H9 (cell line): ENCODE results near the gene B9D1. TPM values are rescaled to one million over a fixed set of nuclear protein-coding genes. Genes with fewer than 3 reads are reported as not detected.

Source experiments
- DNase-seq: peaks from one replicate; pipeline ENCODE4 v3.0.0-alpha.2; 2017
- H2AFZ ChIP-seq: one replicate; pipeline ENCODE4 v1.6.1; 2013; ENCODE audit warnings: mild to moderate bottlenecking, low read length, control low read depth, moderate library complexity
- H2AK5ac ChIP-seq: 2 replicates; pipeline ENCODE4 v1.6.1; 2013; ENCODE audit warnings: low read length, control low read depth, mixed read lengths; ENCODE audit not compliant: insufficient read length
- H2BK120ac ChIP-seq: one replicate; pipeline ENCODE4 v1.6.1; 2013; ENCODE audit warnings: low read depth, mild to moderate bottlenecking, low read length, control low read depth, inconsistent platforms; ENCODE audit not compliant: poor library complexity, severe bottlenecking
- H2BK12ac ChIP-seq: 2 replicates; pipeline ENCODE4 v1.6.1; 2013; ENCODE audit warnings: low read length, control low read depth, mixed read lengths, low read depth; ENCODE audit not compliant: insufficient read length
- H2BK15ac ChIP-seq: 2 replicates; pipeline ENCODE4 v1.6.1; 2013; ENCODE audit warnings: low read depth, low read length, control low read depth
- H2BK20ac ChIP-seq: one replicate; pipeline ENCODE4 v1.6.1; 2013; ENCODE audit warnings: low read depth, mild to moderate bottlenecking, low read length, control low read depth, inconsistent platforms; ENCODE audit not compliant: poor library complexity, severe bottlenecking
- H2BK5ac ChIP-seq: 2 replicates; pipeline ENCODE4 v1.6.1; 2013; ENCODE audit warnings: low read length, control low read depth, mixed read lengths; ENCODE audit not compliant: insufficient read length
- H3K14ac ChIP-seq: 2 replicates; pipeline ENCODE4 v1.6.1; 2013; ENCODE audit warnings: low read length, control low read depth; ENCODE audit not compliant: insufficient read depth
- H3K18ac ChIP-seq: 2 replicates; pipeline ENCODE4 v1.6.1; 2013; ENCODE audit warnings: low read depth, mild to moderate bottlenecking, mixed read lengths, low read length, control low read depth; ENCODE audit not compliant: insufficient read length
- H3K23ac ChIP-seq: 2 replicates; pipeline ENCODE4 v1.6.1; 2013; ENCODE audit warnings: low read length, control low read depth, mixed read lengths, low read depth; ENCODE audit not compliant: insufficient read length
- H3K23me2 ChIP-seq: 2 replicates; pipeline ENCODE4 v1.6.1; 2013; ENCODE audit warnings: low read depth, mild to moderate bottlenecking, mixed read lengths, low read length, control low read depth; ENCODE audit not compliant: insufficient read length, poor library complexity, severe bottlenecking
- H3K27ac ChIP-seq: 2 replicates; pipeline ENCODE4 v1.5.1; 2013; ENCODE audit warnings: low read length, control low read depth, mixed read lengths, low read depth; ENCODE audit not compliant: insufficient read length
- H3K27me3 ChIP-seq: 2 replicates; pipeline ENCODE4 v1.6.1; 2013; ENCODE audit warnings: low read length, control low read depth, inconsistent platforms; ENCODE audit not compliant: insufficient read depth
- H3K4ac ChIP-seq: 2 replicates; pipeline ENCODE4 v1.6.1; 2013; ENCODE audit warnings: low read depth, mild to moderate bottlenecking, control low read depth, inconsistent platforms, low read length, moderate library complexity
- H3K4me1 ChIP-seq: 2 replicates; pipeline ENCODE4 v1.6.1; 2013; ENCODE audit warnings: low read length, control low read depth, inconsistent platforms; ENCODE audit not compliant: insufficient read depth
- H3K4me2 ChIP-seq: 2 replicates; pipeline ENCODE4 v1.6.1; 2013; ENCODE audit warnings: low read length, control low read depth, mixed read lengths; ENCODE audit not compliant: insufficient read length, insufficient read depth
- H3K56ac ChIP-seq: 2 replicates; pipeline ENCODE4 v1.6.1; 2013; ENCODE audit warnings: low read depth, mild to moderate bottlenecking, mixed read lengths, low read length, control low read depth; ENCODE audit not compliant: insufficient read length
- H3K79me1 ChIP-seq: 2 replicates; pipeline ENCODE4 v1.6.1; 2013; ENCODE audit warnings: low read depth, mild to moderate bottlenecking, moderate library complexity, low read length, control low read depth, inconsistent platforms; ENCODE audit not compliant: insufficient read depth, poor library complexity, severe bottlenecking
- H3K79me2 ChIP-seq: 2 replicates; pipeline ENCODE4 v1.6.1; 2013; ENCODE audit warnings: low read length, control low read depth, inconsistent platforms; ENCODE audit not compliant: insufficient read depth
- H3K9ac ChIP-seq: 2 replicates; pipeline ENCODE4 v1.6.1; 2013; ENCODE audit warnings: low read length, control low read depth, mixed read lengths; ENCODE audit not compliant: insufficient read length; ENCODE audit errors: extremely low read depth
- H3K9me3 ChIP-seq: one replicate; pipeline ENCODE4 v1.6.1; 2013; ENCODE audit warnings: low read depth, low read length, inconsistent platforms; ENCODE audit not compliant: control insufficient read depth
- H3T11ph ChIP-seq: one replicate; pipeline ENCODE4 v1.6.1; 2013; ENCODE audit warnings: mild to moderate bottlenecking, low read length, control low read depth, inconsistent platforms
- H4K20me1 ChIP-seq: one replicate; pipeline ENCODE4 v1.6.1; 2013; ENCODE audit not compliant: control insufficient read depth, insufficient read length, insufficient read depth
- H4K5ac ChIP-seq: 2 replicates; pipeline ENCODE4 v1.6.1; 2013; ENCODE audit warnings: low read depth, mild to moderate bottlenecking, mixed read lengths, low read length, control low read depth; ENCODE audit not compliant: insufficient read length
- H4K8ac ChIP-seq: replicated peaks from 2 replicates; pipeline ENCODE4 v1.6.1; 2013; ENCODE audit warnings: low read length, control low read depth, mixed read lengths, low read depth; ENCODE audit not compliant: insufficient read length
- H4K91ac ChIP-seq: 2 replicates; pipeline ENCODE4 v1.6.1; 2013; ENCODE audit warnings: low read depth, mild to moderate bottlenecking, moderate library complexity, mixed read lengths, low read length, control low read depth; ENCODE audit not compliant: insufficient read length
- H3K27ac Mint-ChIP-seq, 3 experiments: 2 replicates in 2 of 3; 3 replicates in 1 of 3; pipeline ENCODE4 v1.8.0; 2020 to 2021; ENCODE audit warnings: mixed read lengths in 3 of 3, mild to moderate bottlenecking in 1 of 3, moderate library complexity in 1 of 3
- H3K27me3 Mint-ChIP-seq: 2 replicates; pipeline ENCODE4 v1.8.0; 2021; ENCODE audit warnings: low read depth, mild to moderate bottlenecking, moderate library complexity, mixed read lengths
- H3K36me3 Mint-ChIP-seq, 3 experiments: 2 replicates in 2 of 3; 3 replicates in 1 of 3; pipeline ENCODE4 v1.8.0; 2020 to 2021; ENCODE audit warnings: low read depth in 3 of 3, mixed read lengths in 3 of 3; ENCODE audit not compliant: insufficient read depth in 1 of 3
- H3K4me1 Mint-ChIP-seq, 2 experiments: 2 replicates each; pipeline ENCODE4 v1.8.0; 2020; ENCODE audit warnings: mixed read lengths in 2 of 2
- H3K4me3 Mint-ChIP-seq, 2 experiments: 2 replicates in 1 of 2; 3 replicates in 1 of 2; pipeline ENCODE4 v1.8.0; 2020 to 2021; ENCODE audit warnings: mild to moderate bottlenecking in 2 of 2, mixed read lengths in 2 of 2, moderate library complexity in 1 of 2
- H3K9me3 Mint-ChIP-seq, 2 experiments: 2 replicates in 1 of 2; 3 replicates in 1 of 2; pipeline ENCODE4 v1.8.0; 2020; ENCODE audit warnings: mild to moderate bottlenecking in 2 of 2, mixed read lengths in 2 of 2, moderate library complexity in 1 of 2
- WGBS: extraction: QIAGEN DNeasy Blood & Tissue Kit; methylation state at CpG from one replicate; pipeline ENCODE4 v1.1.7; 2013; ENCODE audit warnings: missing lambda C conversion rate, low lambda C conversion rate, mixed read lengths; ENCODE audit not compliant: insufficient read length; ENCODE audit errors: extremely low coverage; 5-methylcytosine and 5-hydroxymethylcytosine counted together
- total RNA-seq: library from RNA; stranded (reverse); gene quantifications from 2 replicates; pipeline ENCODE4 v1.2.1, GENCODE V29; 2021
- TF ChIP-seq, protein P1 (sequence below): fragments of 200-600 bp; sonication (generic); conservative IDR thresholded peaks from 3 replicates; pipeline ENCODE4 v1.8.0; 2021; ENCODE audit warnings: antibody characterized with exemption, mild to moderate bottlenecking

B9D1 gene
- total RNA-seq, 1 experiment from 2014 or later, result 30.4 TPM

DNA sequence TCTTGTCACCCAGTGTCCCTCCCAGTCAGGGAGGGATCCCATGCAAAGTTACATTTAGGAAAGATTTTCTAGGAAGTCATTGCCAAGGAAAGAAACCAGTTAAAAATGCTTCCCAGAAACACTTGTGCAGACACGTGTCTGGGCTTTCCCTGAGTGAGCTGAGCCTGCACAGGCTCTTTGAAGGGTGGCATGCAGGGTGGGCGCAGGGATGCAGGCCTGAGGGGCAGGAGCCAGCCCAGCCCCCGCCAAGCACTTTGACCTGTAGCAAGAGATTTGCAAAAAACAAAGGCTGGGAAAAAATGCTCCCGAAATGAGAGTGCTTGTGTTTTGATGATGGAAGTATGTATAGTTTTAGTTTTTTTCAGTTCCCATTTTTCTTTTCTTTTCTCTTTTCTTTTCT, 52.4 kb downstream of the B9D1 start:
- H3K23me2 ChIP-seq, result no peaks in the 10 kb centered on the region
- no peak overlapping the region for H3K9ac ChIP-seq
- no peak overlapping the region for H4K5ac ChIP-seq
- WGBS, result no CpG with 5 or more reads among the region's 4 CpGs
- H4K91ac ChIP-seq, result no peak overlapping the region
- peaks cover 7 to 14% of the 10 kb centered on the region in 2 experiments for H3K4me1 Mint-ChIP-seq
- H4K8ac ChIP-seq, result no peak overlapping the region
- H3K14ac ChIP-seq, result no peak overlapping the region
- H3K4me2 ChIP-seq, result no peak overlapping the region
- H3K27me3 Mint-ChIP-seq, result no peaks in the 10 kb centered on the region
- H3K9me3 Mint-ChIP-seq, result no peaks in the 10 kb centered on the region
- TF ChIP-seq, protein P1, sequence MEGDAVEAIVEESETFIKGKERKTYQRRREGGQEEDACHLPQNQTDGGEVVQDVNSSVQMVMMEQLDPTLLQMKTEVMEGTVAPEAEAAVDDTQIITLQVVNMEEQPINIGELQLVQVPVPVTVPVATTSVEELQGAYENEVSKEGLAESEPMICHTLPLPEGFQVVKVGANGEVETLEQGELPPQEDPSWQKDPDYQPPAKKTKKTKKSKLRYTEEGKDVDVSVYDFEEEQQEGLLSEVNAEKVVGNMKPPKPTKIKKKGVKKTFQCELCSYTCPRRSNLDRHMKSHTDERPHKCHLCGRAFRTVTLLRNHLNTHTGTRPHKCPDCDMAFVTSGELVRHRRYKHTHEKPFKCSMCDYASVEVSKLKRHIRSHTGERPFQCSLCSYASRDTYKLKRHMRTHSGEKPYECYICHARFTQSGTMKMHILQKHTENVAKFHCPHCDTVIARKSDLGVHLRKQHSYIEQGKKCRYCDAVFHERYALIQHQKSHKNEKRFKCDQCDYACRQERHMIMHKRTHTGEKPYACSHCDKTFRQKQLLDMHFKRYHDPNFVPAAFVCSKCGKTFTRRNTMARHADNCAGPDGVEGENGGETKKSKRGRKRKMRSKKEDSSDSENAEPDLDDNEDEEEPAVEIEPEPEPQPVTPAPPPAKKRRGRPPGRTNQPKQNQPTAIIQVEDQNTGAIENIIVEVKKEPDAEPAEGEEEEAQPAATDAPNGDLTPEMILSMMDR, result no peak
- DNase-seq, result no peak
- H2AK5ac ChIP-seq, result no peak overlapping the region
- H3K4me3 Mint-ChIP-seq, result no peak overlapping the region
- no peak overlapping the region for H2BK12ac ChIP-seq
- no peak overlapping the region for H2BK120ac ChIP-seq
- H4K20me1 ChIP-seq, result peaks cover 2% of the 10 kb centered on the region
- no peak overlapping the region for H2BK20ac ChIP-seq
- H2BK15ac ChIP-seq, result no peak overlapping the region
- no peaks in the 10 kb centered on the region for H3K9me3 ChIP-seq
- H3K27ac Mint-ChIP-seq, result 0 out of 7 replicates have a peak overlapping the region, but pooled peaks of 1 of the 3 experiments have one; percentile 10
- H3T11ph ChIP-seq, result no peak overlapping the region
- no peak overlapping the region for H3K23ac ChIP-seq
- no peak overlapping the region for H2BK5ac ChIP-seq
- no peak overlapping the region for H3K56ac ChIP-seq
- no peaks in the 10 kb centered on the region for H3K27me3 ChIP-seq
- H3K4ac ChIP-seq, result no peak overlapping the region
- no peaks in the 10 kb centered on the region for H3K79me2 ChIP-seq
- no peaks in the 10 kb centered on the region; the same call in 1 of the 2 replicates for H3K4me1 ChIP-seq
- peaks cover 15 to 60% (median 40%) of the 10 kb centered on the region in 3 experiments; a peak in 6 of 7 replicates for H3K36me3 Mint-ChIP-seq
- H3K79me1 ChIP-seq, result no peaks in the 10 kb centered on the region
- H3K18ac ChIP-seq, result no peak overlapping the region
- H3K27ac ChIP-seq, result no peak overlapping the region
- no peak overlapping the region for H2AFZ ChIP-seq
